Sciatic nerve (tissue), 2 donors: ENCODE measurements around the gene C3orf20. TPM values are rescaled to one million over a fixed set of nuclear protein-coding genes. Genes with fewer than 3 reads are reported as not detected.
"Not testable (repeated sequence)": the region's sequence is repeated elsewhere in the genome, so short reads cannot be mapped to it uniquely, and the experiment has no call there.

Experiments
- ATAC-seq: fragments of 200-7000 bp; cut with Tn5 transposase; one replicate; pipeline ENCODE4 v1.9.1; 2020; ENCODE audit warnings: mild to moderate bottlenecking, moderate library complexity
- DNase-seq: peaks from one replicate; pipeline ENCODE4 v3.0.0-alpha.2; 2020; ENCODE audit warnings: low spot score
- intact Hi-C: fragments of 100-400 bp; cut with DNase I; formaldehyde crosslinking; loops from one replicate; pipeline ENCODE4 v1.14.2; 2022
- total RNA-seq: library from RNA; stranded (reverse); fragmentation: NEBNext Ultra II Directional; extraction: Animal tissue kit (Norgen Biotek cat#: 25700); gene quantifications from one replicate; pipeline ENCODE4 v1.2.1, GENCODE V29; 2021
- donor health status: DM: no; HTN: no; CAD: no.
- donor health status: DM: no; HTN: no; CAD: no.

The C3orf20 gene
- total RNA-seq, 1 donor from 2014 or later = 0.18 TPM

GRCh38 chr3:14728113-14728512, 53.2 kb downstream of the C3orf20 start:
- intact Hi-C loops = no loop called here
- DNase-seq = no peak
- no peak for ATAC-seq

- ATAC-seq = no peak
These were observed 55.9 kb downstream of the C3orf20 start for GRCh38 chr3:14730703-14731382.

GRCh38 chr3:14740983-14741382, 66.0 kb downstream of the C3orf20 start:
- intact Hi-C loops = no loop called here
- DNase-seq (no peak), ATAC-seq (no peak)

More at GRCh38 chr3:14730703-14731382, 55.9 kb downstream of the C3orf20 start:
- intact Hi-C loops = no loop called here
- DNase-seq = no peak

- intact Hi-C loops = no loop called here
- no peak for DNase-seq
- ATAC-seq = no peak
These were observed 66.6 kb downstream of the C3orf20 start for GRCh38 chr3:14741510-14741909.

- ATAC-seq (no peak), DNase-seq (no peak)
- intact Hi-C loops = no loop called here
These were observed 69.6 kb downstream of the C3orf20 start for GRCh38 chr3:14744556-14744955.

- intact Hi-C loops = no loop called here
- DNase-seq (no peak), ATAC-seq (no peak)
These were observed 75.7 kb downstream of the C3orf20 start for GRCh38 chr3:14750650-14751049.

- DNase-seq, ATAC-seq, intact Hi-C loops: not testable (repeated sequence)
These were observed 78.0 kb downstream of the C3orf20 start for GRCh38 chr3:14752979-14753378.

- DNase-seq = no peak
- intact Hi-C loops = no loop called here
- ATAC-seq = no peak
These were observed 82.3 kb downstream of the C3orf20 start for GRCh38 chr3:14757153-14757700.

GRCh38 chr3:14758297-14758696, 83.4 kb downstream of the C3orf20 start:
- DNase-seq = no peak
- intact Hi-C loops = no loop called here
- ATAC-seq = no peak

GRCh38 chr3:14758959-14759358, 84.0 kb downstream of the C3orf20 start:
- DNase-seq (no peak), ATAC-seq (no peak)
- intact Hi-C loops = no loop called here

GRCh38 chr3:14760185-14760584, 85.2 kb downstream of the C3orf20 start:
- no peak for ATAC-seq
- intact Hi-C loops = no loop called here
- DNase-seq = no peak

- ATAC-seq (no peak), DNase-seq (no peak)
- intact Hi-C loops = no loop called here
These were observed 86.3 kb downstream of the C3orf20 start for GRCh38 chr3:14761121-14761672.

GRCh38 chr3:14761866-14762265, 86.9 kb downstream of the C3orf20 start:
- intact Hi-C loops = no loop called here
- DNase-seq = no peak
- ATAC-seq = no peak

- no peak for ATAC-seq
- no peak for DNase-seq
- intact Hi-C loops = no loop called here
These were observed 87.8 kb downstream of the C3orf20 start for GRCh38 chr3:14762701-14763100.

- ATAC-seq = no peak
- no peak for DNase-seq
- intact Hi-C loops = no loop called here
These were observed 89.6 kb downstream of the C3orf20 start for GRCh38 chr3:14764331-14765059.

GRCh38 chr3:14765060-14765400, 90.1 kb downstream of the C3orf20 start:
- DNase-seq (no peak), ATAC-seq (no peak)
- intact Hi-C loops = no loop called here

- ATAC-seq = no peak
- DNase-seq = no peak
- intact Hi-C loops = no loop called here
These were observed 90.9 kb downstream of the C3orf20 start for GRCh38 chr3:14765576-14766427.

- ATAC-seq (no peak), DNase-seq (no peak)
- intact Hi-C loops = no loop called here
These were observed 91.7 kb downstream of the C3orf20 start for GRCh38 chr3:14766428-14767244.
